Neural crest cell (in vitro differentiated cells): Measurements from ENCODE around the gene SIK3. TPM values are rescaled to one million over a fixed set of nuclear protein-coding genes. Genes with fewer than 3 reads are reported as not detected.

ENCODE experiments used
- DNase-seq: peaks from one replicate; pipeline ENCODE4 v3.0.0; 2021; ENCODE audit warnings: low read depth, mixed read lengths, low spot score
- H3K27ac Mint-ChIP-seq: one replicate; pipeline ENCODE4 v1.8.0; 2021; ENCODE audit warnings: mild to moderate bottlenecking, mixed read lengths; ENCODE audit not compliant: unreplicated experiment
- H3K27me3 Mint-ChIP-seq: 2 replicates; pipeline ENCODE4 v1.8.0; 2021; ENCODE audit warnings: low read depth, mild to moderate bottlenecking, mixed read lengths
- H3K36me3 Mint-ChIP-seq: 2 replicates; pipeline ENCODE4 v1.8.0; 2021; ENCODE audit warnings: low read depth, mild to moderate bottlenecking, mixed read lengths
- H3K4me1 Mint-ChIP-seq: 2 replicates; pipeline ENCODE4 v1.8.0; 2021; ENCODE audit warnings: mixed read lengths
- H3K4me3 Mint-ChIP-seq: one replicate; pipeline ENCODE4 v1.8.0; 2021; ENCODE audit warnings: mild to moderate bottlenecking, mixed read lengths
- H3K9me3 Mint-ChIP-seq: 2 replicates; pipeline ENCODE4 v1.8.0; 2021; ENCODE audit warnings: mixed read lengths
- total RNA-seq: library from RNA; stranded (reverse); gene quantifications from 2 replicates; pipeline ENCODE4 v1.2.1, GENCODE V29; 2021
- TF ChIP-seq, protein P1 (sequence below): fragments of 200-600 bp; sonication (generic); conservative IDR thresholded peaks from 2 replicates; pipeline ENCODE4 v1.5.0; 2021; ENCODE audit warnings: antibody characterized with exemption, mild to moderate bottlenecking

SIK3 gene
- total RNA-seq, 1 donor from 2014 or later = 39.7 TPM

DNA sequence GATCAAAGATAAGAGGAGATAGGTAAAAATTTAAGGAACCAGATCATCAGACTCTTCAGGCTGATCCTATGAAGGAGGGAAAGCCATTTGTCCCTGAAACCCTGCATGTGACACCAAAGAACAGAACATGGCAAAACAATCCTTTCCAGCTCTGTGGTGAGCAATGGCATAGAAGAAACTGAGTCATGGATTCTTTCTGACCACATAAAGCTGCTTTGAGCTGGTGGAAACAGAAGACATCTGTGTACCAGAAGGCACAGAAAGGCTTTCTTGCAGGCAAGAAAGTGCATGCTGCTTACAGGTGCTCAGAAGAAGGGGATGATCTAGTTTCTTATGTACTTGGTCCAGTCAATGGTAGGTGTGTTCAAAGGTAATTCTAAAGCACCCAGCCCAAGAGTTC lies 215.8 kb downstream of the SIK3 start:
- H3K27ac Mint-ChIP-seq = no peak overlapping the region
- H3K27me3 Mint-ChIP-seq = no peaks in the 10 kb centered on the region
- TF ChIP-seq, protein P1, sequence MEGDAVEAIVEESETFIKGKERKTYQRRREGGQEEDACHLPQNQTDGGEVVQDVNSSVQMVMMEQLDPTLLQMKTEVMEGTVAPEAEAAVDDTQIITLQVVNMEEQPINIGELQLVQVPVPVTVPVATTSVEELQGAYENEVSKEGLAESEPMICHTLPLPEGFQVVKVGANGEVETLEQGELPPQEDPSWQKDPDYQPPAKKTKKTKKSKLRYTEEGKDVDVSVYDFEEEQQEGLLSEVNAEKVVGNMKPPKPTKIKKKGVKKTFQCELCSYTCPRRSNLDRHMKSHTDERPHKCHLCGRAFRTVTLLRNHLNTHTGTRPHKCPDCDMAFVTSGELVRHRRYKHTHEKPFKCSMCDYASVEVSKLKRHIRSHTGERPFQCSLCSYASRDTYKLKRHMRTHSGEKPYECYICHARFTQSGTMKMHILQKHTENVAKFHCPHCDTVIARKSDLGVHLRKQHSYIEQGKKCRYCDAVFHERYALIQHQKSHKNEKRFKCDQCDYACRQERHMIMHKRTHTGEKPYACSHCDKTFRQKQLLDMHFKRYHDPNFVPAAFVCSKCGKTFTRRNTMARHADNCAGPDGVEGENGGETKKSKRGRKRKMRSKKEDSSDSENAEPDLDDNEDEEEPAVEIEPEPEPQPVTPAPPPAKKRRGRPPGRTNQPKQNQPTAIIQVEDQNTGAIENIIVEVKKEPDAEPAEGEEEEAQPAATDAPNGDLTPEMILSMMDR = no peak
- no peak for DNase-seq
- H3K4me3 Mint-ChIP-seq = no peak overlapping the region
- H3K4me1 Mint-ChIP-seq = peaks cover 6% of the 10 kb centered on the region
- no peaks in the 10 kb centered on the region for H3K9me3 Mint-ChIP-seq
- peaks cover 3% of the 10 kb centered on the region for H3K36me3 Mint-ChIP-seq

DNA sequence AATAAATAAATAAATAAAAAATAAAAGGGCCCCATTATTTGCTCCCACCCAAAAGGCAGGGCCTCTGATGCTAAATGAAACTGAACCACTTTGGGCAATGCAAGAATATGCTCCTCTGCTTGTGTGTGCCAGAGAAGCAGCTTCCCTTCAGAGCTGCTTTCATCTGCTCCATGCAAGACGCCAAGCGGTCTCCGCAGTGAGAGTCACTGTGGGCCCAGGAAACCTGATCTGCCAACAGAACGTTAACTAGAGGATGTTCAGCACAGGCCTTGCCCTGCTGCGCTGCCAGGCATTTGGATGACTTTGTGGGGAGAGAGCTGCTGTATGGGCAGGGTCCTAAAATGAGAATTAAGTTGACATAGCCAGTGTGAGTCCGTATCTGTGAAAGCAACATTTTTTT lies 217.1 kb downstream of the SIK3 start:
- no peak for DNase-seq
- Mint-ChIP-seq H3K27ac (no peak overlapping the region), H3K4me3 (no peak overlapping the region), H3K36me3 (peaks cover 3% of the 10 kb centered on the region), H3K27me3 (no peaks in the 10 kb centered on the region), H3K4me1 (peaks cover 6% of the 10 kb centered on the region), H3K9me3 (no peaks in the 10 kb centered on the region)
- TF ChIP-seq, protein P1 = no peak

DNA sequence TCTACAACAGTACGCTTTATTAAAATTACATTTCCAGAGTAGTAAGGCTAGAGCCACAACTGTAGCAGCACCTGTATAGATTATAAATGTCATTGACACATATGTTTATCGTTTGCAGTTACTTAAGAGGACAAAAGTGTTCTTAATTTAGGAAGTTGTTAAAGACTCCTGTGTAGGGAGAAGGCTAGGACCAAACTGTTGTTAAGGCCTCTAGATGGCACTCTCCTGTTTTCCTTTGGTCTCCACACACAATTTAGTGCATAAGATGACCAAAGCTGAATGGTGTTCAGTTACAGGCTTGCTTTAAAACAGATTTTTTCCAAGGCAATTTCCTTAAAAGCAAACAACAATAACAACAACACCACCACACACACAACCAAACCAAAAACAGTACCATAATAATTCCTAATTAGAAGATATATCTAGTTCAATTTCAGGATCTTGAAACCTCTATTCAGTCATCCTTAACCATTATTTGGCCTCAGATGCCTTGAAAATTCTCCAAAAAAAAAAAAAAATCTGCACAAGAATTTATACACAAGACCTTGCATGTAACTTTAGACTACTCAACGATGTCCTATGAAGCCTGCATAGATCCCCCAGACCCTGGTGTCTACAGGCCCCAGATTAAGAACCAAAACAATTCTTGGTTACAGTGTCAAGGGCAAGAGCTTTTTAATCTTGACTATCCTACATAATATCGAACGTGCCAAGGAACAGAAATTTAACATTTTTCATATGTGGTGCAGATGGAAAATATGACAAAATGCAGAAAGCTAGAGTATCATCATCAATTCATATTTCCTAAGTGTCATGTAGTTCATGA lies 218.2 kb downstream of the SIK3 start:
- Mint-ChIP-seq H3K27ac (no peak overlapping the region), H3K27me3 (no peaks in the 10 kb centered on the region), H3K36me3 (peaks cover 3% of the 10 kb centered on the region), H3K4me3 (no peak overlapping the region), H3K9me3 (no peaks in the 10 kb centered on the region), H3K4me1 (peaks cover 6% of the 10 kb centered on the region)
- DNase-seq = no peak
- TF ChIP-seq, protein P1 = peak; percentile 79

DNA sequence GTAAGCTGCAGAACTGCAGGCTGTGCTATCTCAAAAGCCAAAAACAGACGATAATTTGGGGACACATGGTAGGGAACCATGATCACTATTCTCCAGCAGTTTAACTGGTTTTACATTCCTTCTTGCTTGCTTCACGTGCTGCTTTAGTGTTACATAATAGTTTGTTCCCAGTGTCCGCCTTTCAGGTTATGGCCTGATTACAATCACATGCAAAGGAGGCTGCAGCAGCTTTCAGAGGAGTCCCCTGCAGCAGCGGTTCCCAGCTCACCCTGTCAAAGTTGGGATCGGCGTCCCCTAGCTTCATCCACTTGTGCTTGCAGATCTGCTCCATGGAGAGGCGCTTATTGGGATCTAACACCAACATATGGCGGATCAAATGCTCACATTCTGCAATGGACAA lies 221.6 kb downstream of the SIK3 start:
- peaks cover 6% of the 10 kb centered on the region for H3K4me1 Mint-ChIP-seq
- H3K27me3 Mint-ChIP-seq = no peaks in the 10 kb centered on the region
- TF ChIP-seq, protein P1 = no peak
- no peak overlapping the region for H3K4me3 Mint-ChIP-seq
- peaks cover 10% of the 10 kb centered on the region for H3K36me3 Mint-ChIP-seq
- no peak for DNase-seq
- H3K27ac Mint-ChIP-seq = peak overlapping the region; percentile 43
- H3K9me3 Mint-ChIP-seq = no peaks in the 10 kb centered on the region

DNA sequence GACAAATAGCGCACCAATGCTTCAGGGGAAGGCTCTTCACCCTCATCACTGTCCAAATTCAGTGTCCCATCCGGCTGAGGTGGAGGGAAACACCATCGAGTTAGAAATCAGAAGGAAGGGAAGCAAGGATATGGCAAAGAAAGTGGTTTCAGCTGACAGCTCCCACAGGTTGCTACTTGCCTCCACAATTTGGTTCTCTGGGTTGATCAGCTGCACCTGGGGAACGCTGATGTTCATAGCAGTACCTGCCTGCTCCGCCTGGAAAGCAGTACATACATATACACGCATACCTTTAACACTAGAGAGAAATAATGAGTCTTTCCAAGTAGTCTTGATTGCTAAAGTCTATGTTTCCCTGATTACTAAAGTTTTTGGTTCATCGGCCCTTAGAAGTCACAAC lies 223.0 kb downstream of the SIK3 start:
- H3K27ac Mint-ChIP-seq = no peak overlapping the region
- peaks cover 8% of the 10 kb centered on the region for H3K36me3 Mint-ChIP-seq
- H3K27me3 Mint-ChIP-seq = no peaks in the 10 kb centered on the region
- no peak overlapping the region for H3K4me3 Mint-ChIP-seq
- peaks cover 5% of the 10 kb centered on the region for H3K4me1 Mint-ChIP-seq
- no peaks in the 10 kb centered on the region for H3K9me3 Mint-ChIP-seq
- DNase-seq = no peak
- TF ChIP-seq, protein P1 = no peak
